ENCODE data around the gene HSF4.

GRCh38 chr16:67149276-67150046 lies 15.1 kb upstream of the HSF4 start:
- no peak for TF ChIP-seq RCOR1 (IDR thresholded peaks at IDR 0.05; ENCODE audit: low read depth, low read length)
- TF ChIP-seq CHD4 (IDR thresholded peaks at IDR 0.05; ENCODE audit: borderline replicate concordance), result no peak
- TF ChIP-seq, protein P1, sequence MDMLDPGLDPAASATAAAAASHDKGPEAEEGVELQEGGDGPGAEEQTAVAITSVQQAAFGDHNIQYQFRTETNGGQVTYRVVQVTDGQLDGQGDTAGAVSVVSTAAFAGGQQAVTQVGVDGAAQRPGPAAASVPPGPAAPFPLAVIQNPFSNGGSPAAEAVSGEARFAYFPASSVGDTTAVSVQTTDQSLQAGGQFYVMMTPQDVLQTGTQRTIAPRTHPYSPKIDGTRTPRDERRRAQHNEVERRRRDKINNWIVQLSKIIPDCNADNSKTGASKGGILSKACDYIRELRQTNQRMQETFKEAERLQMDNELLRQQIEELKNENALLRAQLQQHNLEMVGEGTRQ (IDR thresholded peaks at IDR 0.05), result no peak
- no peak for TF ChIP-seq MYC (IDR thresholded peaks at IDR 0.05; ENCODE audit: borderline replicate concordance, low read length)
- TF ChIP-seq, protein P2, sequence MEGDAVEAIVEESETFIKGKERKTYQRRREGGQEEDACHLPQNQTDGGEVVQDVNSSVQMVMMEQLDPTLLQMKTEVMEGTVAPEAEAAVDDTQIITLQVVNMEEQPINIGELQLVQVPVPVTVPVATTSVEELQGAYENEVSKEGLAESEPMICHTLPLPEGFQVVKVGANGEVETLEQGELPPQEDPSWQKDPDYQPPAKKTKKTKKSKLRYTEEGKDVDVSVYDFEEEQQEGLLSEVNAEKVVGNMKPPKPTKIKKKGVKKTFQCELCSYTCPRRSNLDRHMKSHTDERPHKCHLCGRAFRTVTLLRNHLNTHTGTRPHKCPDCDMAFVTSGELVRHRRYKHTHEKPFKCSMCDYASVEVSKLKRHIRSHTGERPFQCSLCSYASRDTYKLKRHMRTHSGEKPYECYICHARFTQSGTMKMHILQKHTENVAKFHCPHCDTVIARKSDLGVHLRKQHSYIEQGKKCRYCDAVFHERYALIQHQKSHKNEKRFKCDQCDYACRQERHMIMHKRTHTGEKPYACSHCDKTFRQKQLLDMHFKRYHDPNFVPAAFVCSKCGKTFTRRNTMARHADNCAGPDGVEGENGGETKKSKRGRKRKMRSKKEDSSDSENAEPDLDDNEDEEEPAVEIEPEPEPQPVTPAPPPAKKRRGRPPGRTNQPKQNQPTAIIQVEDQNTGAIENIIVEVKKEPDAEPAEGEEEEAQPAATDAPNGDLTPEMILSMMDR (IDR thresholded peaks at IDR 0.05), result no peak
- no peak for TF ChIP-seq RAD21 (conservative IDR thresholded peaks at IDR 0.05 in 1 of 2, IDR thresholded peaks at IDR 0.05 in 1 of 2)
